ENCODE data around the gene TPK1. TPM values are rescaled to one million over a fixed set of nuclear protein-coding genes. Genes with fewer than 3 reads are reported as not detected.

Gene TPK1
- total RNA-seq, 1 donor from 2014 or later: 4.0 TPM

DNA sequence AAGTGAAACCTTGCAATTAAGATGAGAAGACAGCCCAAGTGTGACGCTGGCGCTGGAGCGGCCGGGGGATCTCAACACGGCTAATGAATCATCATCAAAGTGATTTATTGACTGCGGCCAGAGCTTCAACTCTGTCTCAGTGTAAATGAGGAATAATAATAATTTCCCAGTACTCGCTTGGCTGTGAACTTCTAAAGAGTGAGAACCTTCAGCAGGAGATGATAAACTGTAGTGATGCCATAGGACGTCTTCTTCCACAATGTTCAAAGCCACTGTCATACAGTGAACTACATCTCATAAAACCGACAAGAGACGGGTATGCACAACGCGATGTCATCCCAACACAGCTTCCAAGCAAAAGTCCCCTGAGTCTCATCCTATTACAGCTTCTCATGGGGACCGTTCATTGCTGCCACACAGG lies 308.8 kb downstream of the TPK1 start:
- H3K27ac Mint-ChIP-seq (ENCODE audit: unreplicated experiment): no peak overlapping the region
- DNase-seq (ENCODE audit: low read depth, low spot score): no peak
- no peak overlapping the region for H3K4me3 Mint-ChIP-seq
- H3K36me3 Mint-ChIP-seq (ENCODE audit: low read depth): no peaks in the 10 kb centered on the region
- no peaks in the 10 kb centered on the region for H3K9me3 Mint-ChIP-seq
- TF ChIP-seq, protein P1, sequence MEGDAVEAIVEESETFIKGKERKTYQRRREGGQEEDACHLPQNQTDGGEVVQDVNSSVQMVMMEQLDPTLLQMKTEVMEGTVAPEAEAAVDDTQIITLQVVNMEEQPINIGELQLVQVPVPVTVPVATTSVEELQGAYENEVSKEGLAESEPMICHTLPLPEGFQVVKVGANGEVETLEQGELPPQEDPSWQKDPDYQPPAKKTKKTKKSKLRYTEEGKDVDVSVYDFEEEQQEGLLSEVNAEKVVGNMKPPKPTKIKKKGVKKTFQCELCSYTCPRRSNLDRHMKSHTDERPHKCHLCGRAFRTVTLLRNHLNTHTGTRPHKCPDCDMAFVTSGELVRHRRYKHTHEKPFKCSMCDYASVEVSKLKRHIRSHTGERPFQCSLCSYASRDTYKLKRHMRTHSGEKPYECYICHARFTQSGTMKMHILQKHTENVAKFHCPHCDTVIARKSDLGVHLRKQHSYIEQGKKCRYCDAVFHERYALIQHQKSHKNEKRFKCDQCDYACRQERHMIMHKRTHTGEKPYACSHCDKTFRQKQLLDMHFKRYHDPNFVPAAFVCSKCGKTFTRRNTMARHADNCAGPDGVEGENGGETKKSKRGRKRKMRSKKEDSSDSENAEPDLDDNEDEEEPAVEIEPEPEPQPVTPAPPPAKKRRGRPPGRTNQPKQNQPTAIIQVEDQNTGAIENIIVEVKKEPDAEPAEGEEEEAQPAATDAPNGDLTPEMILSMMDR (conservative IDR thresholded peaks at IDR 0.05): no peak
- H3K4me1 Mint-ChIP-seq: no peaks in the 10 kb centered on the region
- H3K27me3 Mint-ChIP-seq (ENCODE audit: low read depth): no peaks in the 10 kb centered on the region

DNA sequence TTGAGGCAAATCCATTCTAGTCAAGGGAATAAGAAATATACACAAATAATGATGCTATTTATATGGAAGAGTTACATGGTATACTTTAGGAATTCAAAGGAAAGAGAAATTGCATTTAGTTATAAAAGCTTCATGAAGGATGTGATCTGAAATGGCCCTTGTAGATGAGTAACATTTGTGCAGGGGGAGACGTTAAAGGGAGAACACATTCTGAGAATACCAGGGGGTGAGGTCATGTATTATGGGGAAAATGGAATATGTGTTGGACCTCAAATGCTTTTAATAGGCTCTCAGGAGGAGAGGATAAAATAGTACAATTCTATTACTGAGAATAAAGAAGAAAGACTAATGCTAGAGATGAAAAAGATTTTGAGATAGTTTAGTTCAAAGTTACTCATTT lies 309.9 kb downstream of the TPK1 start:
- no peaks in the 10 kb centered on the region for H3K36me3 Mint-ChIP-seq (ENCODE audit: low read depth)
- TF ChIP-seq, protein P1 (conservative IDR thresholded peaks at IDR 0.05): no peak
- H3K27me3 Mint-ChIP-seq (ENCODE audit: low read depth): no peaks in the 10 kb centered on the region
- no peaks in the 10 kb centered on the region for H3K9me3 Mint-ChIP-seq
- no peak for DNase-seq (ENCODE audit: low read depth, low spot score)
- no peaks in the 10 kb centered on the region for H3K4me1 Mint-ChIP-seq
- H3K4me3 Mint-ChIP-seq: no peak overlapping the region
- H3K27ac Mint-ChIP-seq (ENCODE audit: unreplicated experiment): no peak overlapping the region

- H3K4me1 Mint-ChIP-seq: no peaks in the 10 kb centered on the region
- DNase-seq (ENCODE audit: low read depth, low spot score): no peak
- no peaks in the 10 kb centered on the region for H3K36me3 Mint-ChIP-seq (ENCODE audit: low read depth)
- H3K27me3 Mint-ChIP-seq (ENCODE audit: low read depth): no peaks in the 10 kb centered on the region
- TF ChIP-seq, protein P1 (conservative IDR thresholded peaks at IDR 0.05): no peak
- no peak overlapping the region for H3K4me3 Mint-ChIP-seq
- no peak overlapping the region for H3K27ac Mint-ChIP-seq (ENCODE audit: unreplicated experiment)
- H3K9me3 Mint-ChIP-seq: no peaks in the 10 kb centered on the region
These were observed 311.6 kb downstream of the TPK1 start for GRCh38 chr7:144524271-144524670.

GRCh38 chr7:144523621-144524020 lies 312.2 kb downstream of the TPK1 start:
- H3K4me1 Mint-ChIP-seq: no peaks in the 10 kb centered on the region
- H3K36me3 Mint-ChIP-seq (ENCODE audit: low read depth): no peaks in the 10 kb centered on the region
- no peaks in the 10 kb centered on the region for H3K27me3 Mint-ChIP-seq (ENCODE audit: low read depth)
- DNase-seq (ENCODE audit: low read depth, low spot score): no peak
- no peaks in the 10 kb centered on the region for H3K9me3 Mint-ChIP-seq
- H3K27ac Mint-ChIP-seq (ENCODE audit: unreplicated experiment): no peak overlapping the region
- TF ChIP-seq, protein P1 (conservative IDR thresholded peaks at IDR 0.05): no peak
- H3K4me3 Mint-ChIP-seq: no peak overlapping the region

DNA sequence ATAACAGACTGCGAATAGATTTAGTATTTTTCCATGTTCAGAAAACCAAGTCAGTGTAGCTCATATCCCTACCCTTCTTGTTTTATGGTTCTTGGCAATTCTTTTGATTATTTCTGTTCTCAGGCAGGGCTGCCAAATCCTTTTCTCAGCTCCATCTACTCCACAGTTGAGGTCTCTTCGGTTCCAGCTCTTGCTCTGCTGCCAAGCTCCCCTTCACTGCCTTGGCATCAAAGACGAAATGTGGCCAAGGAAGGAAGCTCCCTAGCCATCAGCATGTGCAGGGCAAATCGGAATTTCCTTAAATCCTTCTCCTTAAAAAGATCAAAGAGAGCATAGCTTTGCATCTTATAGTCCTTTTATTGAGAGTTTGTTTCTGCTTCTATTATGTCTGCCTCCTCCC lies 315.9 kb downstream of the TPK1 start:
- H3K27ac Mint-ChIP-seq (ENCODE audit: unreplicated experiment): no peak overlapping the region
- H3K4me3 Mint-ChIP-seq: no peak overlapping the region
- TF ChIP-seq, protein P1 (conservative IDR thresholded peaks at IDR 0.05): no peak
- H3K27me3 Mint-ChIP-seq (ENCODE audit: low read depth): no peaks in the 10 kb centered on the region
- H3K9me3 Mint-ChIP-seq: no peaks in the 10 kb centered on the region
- H3K4me1 Mint-ChIP-seq: no peaks in the 10 kb centered on the region
- H3K36me3 Mint-ChIP-seq (ENCODE audit: low read depth): no peaks in the 10 kb centered on the region
- no peak for DNase-seq (ENCODE audit: low read depth, low spot score)

- DNase-seq (ENCODE audit: low read depth, low spot score): no peak
- H3K36me3 Mint-ChIP-seq (ENCODE audit: low read depth): no peaks in the 10 kb centered on the region
- H3K4me1 Mint-ChIP-seq: no peaks in the 10 kb centered on the region
- H3K27ac Mint-ChIP-seq (ENCODE audit: unreplicated experiment): no peak overlapping the region
- TF ChIP-seq, protein P1 (conservative IDR thresholded peaks at IDR 0.05): no peak
- no peaks in the 10 kb centered on the region for H3K9me3 Mint-ChIP-seq
- no peaks in the 10 kb centered on the region for H3K27me3 Mint-ChIP-seq (ENCODE audit: low read depth)
- no peak overlapping the region for H3K4me3 Mint-ChIP-seq
These were observed 317.5 kb downstream of the TPK1 start for GRCh38 chr7:144518360-144518759.
